Activated naive CD8-positive, alpha-beta T cell treated with anti-CD3 and anti-CD28 coated beads, Interleukin-2, amount 10 ng/mL, durations not matched to agents 7 days and 5 days (primary cell): Measurements from ENCODE around the gene TMEM190. TPM values are rescaled to one million over a fixed set of nuclear protein-coding genes. Genes with fewer than 3 reads are reported as not detected.
A peak's percentile ranks its signal among the peaks of the same experiment; 100 is the strongest.
"Not testable (repeated sequence)": the region's sequence is repeated elsewhere in the genome, so short reads cannot be mapped to it uniquely, and the experiment has no call there.

ENCODE experiments used
- ATAC-seq: fragments of 150-1000 bp; cut with Tn5 transposase; one replicate; pipeline ENCODE4 v1.10.0; 2021; ENCODE audit warnings: low read depth, moderate library complexity
- POLR2A ChIA-PET: fragments of 350-600 bp; sonication (Branson Sonifier 250); formaldehyde crosslinking; loops from one replicate; lab custom pipeline; 2021; ENCODE audit warnings: antibody characterized with exemption; lab: Charles Lee
- DNase-seq: peaks from one replicate; pipeline ENCODE4 v3.0.0; 2021
- H3K27ac Mint-ChIP-seq: one replicate; pipeline ENCODE4 v1.8.0; 2022; ENCODE audit warnings: mild to moderate bottlenecking, mixed read lengths
- H3K27me3 Mint-ChIP-seq: one replicate; pipeline ENCODE4 v1.8.0; 2022; ENCODE audit warnings: mild to moderate bottlenecking, moderate library complexity, mixed read lengths
- H3K36me3 Mint-ChIP-seq: one replicate; pipeline ENCODE4 v1.8.0; 2021; ENCODE audit warnings: mild to moderate bottlenecking, mixed read lengths
- H3K4me1 Mint-ChIP-seq: one replicate; pipeline ENCODE4 v1.8.0; 2021; ENCODE audit warnings: mixed read lengths
- H3K4me3 Mint-ChIP-seq: one replicate; pipeline ENCODE4 v1.8.0; 2022; ENCODE audit warnings: mild to moderate bottlenecking, moderate library complexity, mixed read lengths
- H3K9me3 Mint-ChIP-seq: one replicate; pipeline ENCODE4 v1.8.0; 2021; ENCODE audit warnings: mixed read lengths
- total RNA-seq, 2 experiments: library from RNA; stranded (reverse); gene quantifications; one replicate each; pipeline ENCODE4 v1.2.3, GENCODE V29; 2021

Gene TMEM190
- total RNA-seq, 2 experiments from 2014 or later, result not detected

DNA sequence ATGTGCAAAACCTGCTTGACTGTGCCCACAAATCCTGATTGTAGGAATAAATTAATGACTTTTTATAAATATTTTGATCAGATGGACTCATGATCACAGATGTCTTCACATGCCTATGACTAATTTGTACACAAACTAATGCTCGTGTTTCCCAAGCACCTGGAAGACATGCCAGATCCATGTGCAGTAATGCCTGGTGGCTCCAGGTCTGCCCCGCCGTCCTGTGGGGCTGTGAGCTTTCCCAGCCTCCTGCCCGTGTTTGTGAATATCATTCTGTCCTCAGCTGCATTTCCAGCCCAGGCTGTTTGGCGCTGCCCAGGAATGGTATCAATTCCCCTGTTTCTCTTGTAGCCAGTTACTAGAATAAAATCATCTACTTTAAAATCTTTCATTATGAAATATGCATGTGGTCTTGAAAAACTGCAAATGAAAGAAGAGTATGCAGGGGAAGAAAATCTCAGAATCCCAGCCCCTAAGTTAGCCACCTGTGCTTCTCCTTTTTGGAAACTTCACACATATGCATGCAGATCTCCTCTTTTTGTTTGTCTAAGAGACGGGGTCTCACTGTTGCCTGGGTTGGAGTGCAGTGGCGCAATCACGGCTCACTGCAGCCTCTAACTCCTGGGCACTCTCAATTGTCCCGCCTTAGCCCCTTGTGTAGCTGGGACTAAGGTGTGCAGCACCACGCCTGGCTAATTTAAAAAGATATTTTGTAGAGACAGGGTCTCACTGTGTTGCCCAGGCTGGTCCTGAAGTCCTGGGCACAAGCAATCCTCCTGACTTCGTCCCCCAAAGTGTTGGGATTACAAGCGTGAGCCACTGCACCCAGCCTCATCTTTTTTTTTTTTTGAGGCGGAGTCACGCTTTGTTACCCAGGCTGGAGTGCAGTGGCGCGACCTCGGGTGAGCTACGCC is 15.3 kb downstream of the TMEM190 start:
- peaks cover 21% of the 10 kb centered on the region for H3K36me3 Mint-ChIP-seq
- H3K4me3 Mint-ChIP-seq, result no peak overlapping the region
- ATAC-seq (no peak), DNase-seq (no peak)
- H3K4me1 Mint-ChIP-seq, result peaks cover 24% of the 10 kb centered on the region
- H3K27me3 Mint-ChIP-seq, result no peaks in the 10 kb centered on the region
- H3K27ac Mint-ChIP-seq, result peak overlapping the region; percentile 22
- no peaks in the 10 kb centered on the region for H3K9me3 Mint-ChIP-seq
- POLR2A ChIA-PET, result interaction anchor here (0.7 to 11.0 kb wide), 2 partner anchors 12 to 112 kb away, joined by 4 to 211 read pairs; partner anchors contain the start of gene UBE2S

DNA sequence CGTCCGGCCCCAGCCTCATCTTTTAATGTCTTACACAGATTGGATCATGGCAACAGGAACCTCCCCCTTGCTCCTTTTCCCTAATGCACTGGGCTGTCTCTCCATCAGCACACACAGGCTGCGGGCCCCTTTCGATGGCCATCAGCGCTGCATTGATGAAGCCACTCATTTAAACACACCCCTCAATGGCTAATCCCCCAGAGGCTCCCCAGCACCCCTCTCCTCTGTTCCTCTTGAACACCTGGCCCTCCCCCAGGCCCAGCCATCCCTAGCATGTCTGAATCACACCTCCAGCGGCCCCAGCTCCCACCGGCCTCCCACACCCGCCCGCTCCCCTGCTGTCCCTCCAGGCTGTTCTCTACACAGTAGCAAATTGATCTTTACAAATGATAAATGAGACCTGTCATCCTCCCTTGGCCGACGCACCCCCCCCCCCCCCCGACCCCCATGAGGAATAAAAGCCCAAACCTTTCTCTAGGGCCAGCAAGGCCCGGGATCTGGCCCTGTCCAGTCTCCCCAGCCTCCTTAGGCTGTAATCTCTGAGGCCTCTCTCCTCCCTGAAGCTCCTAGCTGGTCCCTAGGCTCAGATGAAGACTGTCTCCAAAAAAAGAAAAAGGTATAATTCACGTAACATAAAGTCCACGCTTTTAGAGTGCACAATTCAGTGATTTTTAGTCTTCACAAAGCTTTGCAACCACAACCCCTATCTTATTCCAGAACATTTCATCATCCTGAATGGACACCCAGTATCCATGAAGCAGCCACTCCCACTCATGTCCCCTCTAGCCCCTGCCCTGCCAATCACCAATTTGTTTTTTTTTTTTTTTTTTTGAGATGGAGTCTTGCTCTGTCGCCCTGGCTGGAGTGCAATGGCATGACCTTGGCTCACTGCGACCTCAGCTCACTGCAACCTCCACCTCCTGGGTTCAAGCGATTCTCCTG is 16.5 kb downstream of the TMEM190 start:
- peaks cover 16% of the 10 kb centered on the region for H3K4me1 Mint-ChIP-seq
- no peak overlapping the region for H3K27ac Mint-ChIP-seq
- peaks cover 10% of the 10 kb centered on the region for H3K36me3 Mint-ChIP-seq
- DNase-seq (no peak), ATAC-seq (no peak)
- POLR2A ChIA-PET, result interaction anchor here (0.5 to 11.0 kb wide), 4 partner anchors 9 to 111 kb away, joined by 3 to 211 read pairs (median 4); partner anchors contain the start of genes TMEM238 and UBE2S
- H3K27me3 Mint-ChIP-seq, result no peaks in the 10 kb centered on the region
- no peaks in the 10 kb centered on the region for H3K9me3 Mint-ChIP-seq
- no peak overlapping the region for H3K4me3 Mint-ChIP-seq

DNA sequence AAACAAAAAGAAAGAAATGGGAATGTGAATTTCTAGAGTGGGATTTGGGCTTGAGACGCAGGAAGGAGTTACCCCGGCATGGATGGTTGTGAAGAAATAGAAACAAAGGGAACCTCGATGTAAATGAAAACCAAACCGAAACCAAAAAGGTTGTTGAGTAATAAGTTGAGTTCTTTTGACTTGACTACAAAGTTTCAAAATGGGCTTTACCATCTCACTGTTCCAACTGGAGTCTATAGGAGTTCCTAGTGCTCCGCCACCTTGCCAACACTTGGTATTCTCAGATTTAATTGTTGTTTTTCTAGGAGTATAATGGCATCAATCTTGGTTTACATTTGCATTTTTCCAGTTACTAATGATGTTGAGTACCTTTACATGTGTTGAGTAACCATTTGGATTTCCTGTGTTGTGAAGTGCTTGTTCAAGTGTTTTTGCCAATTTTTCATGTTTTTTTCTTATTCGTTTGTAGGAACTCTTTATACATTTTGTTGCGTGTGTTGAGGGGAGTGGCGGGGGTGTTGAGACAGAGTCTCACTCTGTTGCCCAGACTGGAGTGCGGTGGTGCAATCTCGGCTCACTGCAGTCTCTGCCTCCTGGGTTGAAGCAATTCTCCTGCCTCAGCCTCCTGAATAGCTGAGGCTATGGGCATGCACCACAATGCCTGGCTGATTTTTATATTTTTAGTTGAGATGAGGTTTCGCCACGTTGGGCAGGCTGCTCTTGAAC is 21.7 kb downstream of the TMEM190 start:
- POLR2A ChIA-PET, result interaction anchor here (1.0 to 12.9 kb wide), 5 partner anchors 7 to 59 kb away, joined by 4 to 211 read pairs (median 9); partner anchors contain the start of genes KMT5C, RPL28, TMEM238 and UBE2S
- Mint-ChIP-seq H3K36me3 (peaks cover 17% of the 10 kb centered on the region), H3K4me3 (no peak overlapping the region), H3K27me3 (no peaks in the 10 kb centered on the region), H3K4me1 (peaks cover 14% of the 10 kb centered on the region), H3K27ac (peak overlapping the region; percentile 37), H3K9me3 (no peaks in the 10 kb centered on the region)
- DNase-seq (no peak), ATAC-seq (no peak)

DNA sequence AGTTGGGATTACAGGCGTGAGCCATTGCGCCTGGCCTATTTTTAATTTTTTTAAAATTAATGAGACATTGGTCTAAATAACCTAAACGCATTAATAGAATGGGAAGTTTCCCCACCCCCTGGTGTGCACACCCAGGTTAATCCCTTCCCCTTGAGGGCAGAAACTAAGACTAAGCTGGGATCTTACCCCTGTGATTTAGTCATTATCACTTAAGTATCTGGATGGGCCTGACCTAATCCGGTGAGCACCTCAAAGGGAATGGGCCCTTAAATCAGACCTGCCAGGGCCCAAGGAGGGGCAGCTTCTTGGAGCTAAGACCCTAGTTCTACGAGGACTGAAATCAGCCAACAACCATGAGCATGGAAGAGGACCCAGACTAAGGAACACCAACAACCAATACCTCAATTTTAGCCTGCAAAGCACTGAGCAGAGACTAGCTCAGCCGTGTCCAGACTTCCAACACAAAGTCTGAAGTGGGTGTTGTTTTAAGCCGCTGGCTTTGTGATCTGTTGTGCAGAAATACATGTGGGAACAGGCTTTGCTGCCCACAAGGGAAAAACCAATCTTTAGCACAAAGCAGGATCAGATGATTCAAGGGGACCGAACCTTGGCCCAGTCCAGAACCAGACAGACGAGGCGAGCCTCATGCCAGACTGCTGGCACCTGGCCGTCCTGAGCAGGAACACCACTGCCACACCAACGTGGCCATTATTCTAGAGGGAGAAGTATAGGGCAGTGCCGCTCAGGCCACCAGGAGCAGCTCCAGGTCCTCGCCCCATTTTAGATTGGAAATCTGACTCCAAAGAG is 23.9 kb downstream of the TMEM190 start:
- Mint-ChIP-seq H3K27ac (peak overlapping the region; percentile 54), H3K4me3 (no peak overlapping the region), H3K9me3 (no peaks in the 10 kb centered on the region), H3K36me3 (peaks cover 26% of the 10 kb centered on the region), H3K4me1 (peaks cover 23% of the 10 kb centered on the region), H3K27me3 (no peaks in the 10 kb centered on the region)
- ATAC-seq (no peak), DNase-seq (no peak)
- POLR2A ChIA-PET, result interaction anchor here (1.5 to 12.9 kb wide), 3 partner anchors 8 to 17 kb away, joined by 9 to 211 read pairs (median 10); partner anchors contain the start of genes RPL28 and TMEM238

DNA sequence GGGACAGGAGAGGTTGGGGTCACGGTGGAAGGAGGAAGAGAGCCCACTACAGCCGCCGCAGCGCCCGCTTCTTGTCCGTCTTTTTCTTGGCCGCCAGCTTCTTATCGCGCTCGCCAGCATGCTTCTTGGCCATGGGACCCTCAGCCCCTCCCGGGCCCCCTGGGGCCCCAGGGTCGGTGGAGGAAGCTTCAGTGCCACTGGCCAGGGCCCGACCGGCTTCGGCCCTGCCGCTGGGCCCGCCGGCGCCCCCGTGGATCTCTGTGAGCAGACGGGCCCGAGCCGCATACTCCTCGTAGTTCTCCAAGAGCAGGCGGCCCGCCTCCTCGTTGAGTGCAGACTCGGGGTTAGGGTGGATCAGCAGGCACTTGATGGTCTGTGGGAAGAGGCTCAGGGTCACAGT is 24.8 kb downstream of the TMEM190 start:
- POLR2A ChIA-PET, result interaction anchor here (12.9 kb wide), 1 partner anchor 10 kb away, joined by 211 read pairs; the partner anchor contains the start of gene RPL28
- DNase-seq, H3K27ac Mint-ChIP-seq, H3K9me3 Mint-ChIP-seq, ATAC-seq, H3K4me3 Mint-ChIP-seq, H3K27me3 Mint-ChIP-seq: not testable (repeated sequence)
- Mint-ChIP-seq H3K36me3 (peaks cover 36% of the 10 kb centered on the region), H3K4me1 (peaks cover 32% of the 10 kb centered on the region)

DNA sequence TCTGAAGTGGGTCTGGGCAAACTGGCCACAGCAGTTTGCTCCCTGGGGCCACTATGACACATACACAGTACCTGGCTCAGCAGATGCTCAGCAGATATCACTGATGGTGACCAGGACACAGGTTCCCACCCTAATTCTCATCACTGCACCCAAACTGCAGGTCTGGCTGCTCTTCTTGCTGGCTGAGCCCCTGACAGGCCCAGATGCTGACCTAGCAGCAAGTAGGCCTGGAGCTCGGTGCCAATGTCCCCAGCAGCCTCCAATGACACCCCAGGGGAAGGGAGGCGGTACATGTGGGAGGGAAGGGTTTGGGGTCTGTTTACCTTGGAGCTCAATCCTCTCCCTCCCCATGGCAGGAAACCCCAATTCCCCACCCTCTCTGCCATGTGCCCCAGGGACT is 25.9 kb downstream of the TMEM190 start:
- no peaks in the 10 kb centered on the region for H3K9me3 Mint-ChIP-seq
- H3K27me3 Mint-ChIP-seq, result no peaks in the 10 kb centered on the region
- peaks cover 35% of the 10 kb centered on the region for H3K4me1 Mint-ChIP-seq
- POLR2A ChIA-PET, result interaction anchor here (2.1 to 12.9 kb wide), 2 partner anchors 12 to 19 kb away, joined by 7 to 211 read pairs; partner anchors contain the start of genes RPL28 and TMEM238
- peaks cover 42% of the 10 kb centered on the region for H3K36me3 Mint-ChIP-seq
- no peak for ATAC-seq
- DNase-seq, result no peak
- H3K27ac Mint-ChIP-seq, result no peak overlapping the region
- no peak overlapping the region for H3K4me3 Mint-ChIP-seq

DNA sequence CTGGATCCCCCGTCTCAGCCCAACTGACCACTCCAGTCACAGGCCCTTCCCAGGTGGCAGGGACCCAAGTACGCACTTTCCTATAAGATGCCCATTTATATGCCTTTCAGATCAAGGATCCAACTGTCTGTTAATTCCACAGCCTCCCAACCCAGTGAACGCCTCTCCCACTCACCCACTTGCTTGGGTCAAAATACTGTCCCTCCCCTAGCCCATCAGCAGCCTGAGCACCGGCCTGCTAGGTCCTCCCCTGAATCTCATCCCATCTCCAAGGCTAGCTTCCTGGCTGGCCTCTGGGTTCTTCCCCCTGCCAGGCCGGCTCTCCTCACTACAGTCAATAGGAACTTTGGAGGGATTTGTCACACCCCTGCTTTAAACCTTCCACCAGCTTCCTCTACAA is 29.0 kb downstream of the TMEM190 start:
- H3K27me3 Mint-ChIP-seq, result no peaks in the 10 kb centered on the region
- H3K36me3 Mint-ChIP-seq, result peaks cover 48% of the 10 kb centered on the region
- H3K27ac Mint-ChIP-seq, result peak overlapping the region; percentile 99
- DNase-seq (no peak), ATAC-seq (no peak)
- peaks cover 36% of the 10 kb centered on the region for H3K4me1 Mint-ChIP-seq
- peak overlapping the region; percentile 95 for H3K4me3 Mint-ChIP-seq
- peaks cover 11% of the 10 kb centered on the region for H3K9me3 Mint-ChIP-seq
- POLR2A ChIA-PET, result interaction anchor here (1.5 to 12.9 kb wide), 5 partner anchors 15 to 151 kb away, joined by 3 to 211 read pairs (median 43); partner anchors contain the start of genes RPL28 and TMEM238

DNA sequence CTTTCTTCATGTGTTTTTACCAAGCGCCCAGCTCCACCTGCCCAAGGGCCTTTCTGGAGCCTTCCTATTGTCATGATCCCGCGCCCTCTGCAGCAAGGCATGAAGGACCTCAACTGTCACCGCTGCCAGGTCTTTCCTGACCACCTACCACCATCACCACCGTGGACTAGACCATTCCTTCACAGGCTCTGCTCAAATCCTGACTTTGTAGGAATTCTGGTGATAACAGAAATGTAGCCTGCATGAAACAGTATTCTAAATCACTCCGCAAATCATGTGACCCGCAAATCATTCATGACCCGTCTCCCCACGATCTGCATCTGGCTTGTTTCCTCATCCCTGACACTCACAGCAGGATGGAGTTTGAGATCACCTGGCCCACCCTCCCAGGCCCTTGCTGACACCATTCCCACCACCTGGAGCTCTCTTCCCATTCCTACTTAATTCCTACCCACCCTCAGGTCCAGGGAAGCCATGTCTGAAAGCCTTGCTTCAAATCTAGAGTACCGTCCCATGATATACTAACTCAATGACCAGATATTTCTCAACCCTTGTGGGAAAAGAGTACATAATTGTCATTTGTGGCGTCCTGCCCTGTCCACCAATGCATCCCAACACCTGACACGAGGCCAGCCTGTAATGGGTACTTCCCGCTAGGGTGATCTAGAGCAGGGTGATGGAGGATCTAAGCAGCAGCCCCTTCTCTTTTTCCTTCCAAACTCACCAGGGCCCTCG is 29.6 kb downstream of the TMEM190 start:
- Mint-ChIP-seq H3K27me3 (no peaks in the 10 kb centered on the region), H3K36me3 (peaks cover 46% of the 10 kb centered on the region), H3K4me3 (peak overlapping the region; percentile 95), H3K4me1 (peaks cover 36% of the 10 kb centered on the region), H3K27ac (peak overlapping the region; percentile 99), H3K9me3 (peaks cover 12% of the 10 kb centered on the region)
- no peak for ATAC-seq
- POLR2A ChIA-PET, result interaction anchor here (1.0 to 12.9 kb wide), 9 partner anchors 15 to 151 kb away, joined by 3 to 211 read pairs (median 11); partner anchors contain the start of genes NAT14, RPL28, TMEM238 and ZNF628
- no peak for DNase-seq

DNA sequence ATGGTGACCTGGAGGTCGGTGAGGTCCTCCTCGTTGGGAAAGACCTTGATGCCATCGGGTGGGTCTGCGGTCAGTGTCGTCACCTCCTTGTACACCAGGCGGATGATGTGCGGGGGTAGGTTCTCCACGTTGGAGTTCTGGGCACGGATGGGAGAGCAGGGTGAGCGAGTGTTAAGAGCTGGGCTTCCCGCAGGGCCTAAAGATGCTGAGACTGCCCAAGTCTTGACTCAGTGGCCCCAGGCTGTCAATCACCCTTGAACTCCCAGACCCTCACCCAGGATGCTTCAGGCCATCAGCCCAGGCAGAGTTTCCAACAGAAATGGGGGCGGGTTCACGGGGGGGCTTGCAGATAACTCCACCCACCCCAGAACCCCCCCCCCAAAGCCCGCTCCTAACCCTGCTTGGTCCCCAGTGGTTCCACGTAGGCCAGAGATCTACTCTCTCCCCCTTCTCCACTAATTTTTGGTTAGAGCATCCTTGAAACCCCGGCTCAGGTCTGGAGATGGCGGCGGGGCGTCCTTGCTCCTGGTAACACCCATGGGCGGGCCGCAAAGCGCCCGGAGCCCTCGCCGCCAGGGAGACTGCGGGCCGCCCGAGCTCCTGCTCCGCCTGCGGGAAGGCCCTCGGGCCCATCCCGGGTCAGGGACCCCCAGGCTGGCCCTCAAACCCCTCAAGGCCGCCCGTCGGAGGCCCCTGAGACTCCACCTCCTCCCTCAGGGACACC is 30.4 kb downstream of the TMEM190 start:
- POLR2A ChIA-PET, result interaction anchor here (0.6 to 12.9 kb wide), 31 partner anchors 8 to 290 kb away, joined by 3 to 211 read pairs (median 5); partner anchors contain the start of genes DNAAF3, FIZ1, HSPBP1 and ISOC2
- ATAC-seq, result peak; percentile 2
- Mint-ChIP-seq H3K4me3 (peak overlapping the region; percentile 95), H3K27ac (peak overlapping the region; percentile 99), H3K36me3 (peaks cover 43% of the 10 kb centered on the region), H3K27me3 (no peaks in the 10 kb centered on the region), H3K9me3 (peaks cover 12% of the 10 kb centered on the region), H3K4me1 (peaks cover 33% of the 10 kb centered on the region)
- DNase-seq, result no peak

DNA sequence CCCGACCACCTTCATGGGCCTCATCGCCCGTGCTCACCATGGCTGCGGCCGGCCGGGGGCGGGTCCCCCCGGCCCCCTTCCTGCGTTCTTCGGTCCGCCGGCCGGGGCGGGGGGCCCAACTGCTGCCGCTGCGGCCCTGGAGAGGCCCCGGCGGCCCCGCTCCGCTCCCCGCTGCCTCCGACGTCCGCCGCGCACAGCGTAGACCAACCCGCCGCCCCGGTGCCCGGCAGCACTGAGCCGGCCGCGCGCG is 30.8 kb downstream of the TMEM190 start, which contains the start of gene UBE2S:
Gene UBE2S (minus strand): TSS at position 239 of the 250 bp plus-strand sequence. CDS start 199 bp downstream, at position 40.
- not testable (repeated sequence) for DNase-seq, H3K27me3 Mint-ChIP-seq
- POLR2A ChIA-PET, result interaction anchor here (0.6 to 12.9 kb wide), 34 partner anchors 8 to 1270 kb away, joined by 3 to 211 read pairs (median 4); partner anchors contain the start of genes DNAAF3, FIZ1, HSPBP1 and ISOC2
- peak within 1 kb of the TSS; percentile 95 for H3K4me3 Mint-ChIP-seq
- H3K36me3 Mint-ChIP-seq, result peaks cover 40% of the 10 kb centered on the region
- peaks cover 12% of the 10 kb centered on the region for H3K9me3 Mint-ChIP-seq
- ATAC-seq, result peak; percentile 69
- peaks cover 33% of the 10 kb centered on the region for H3K4me1 Mint-ChIP-seq
- peak within 1 kb of the TSS; percentile 99 for H3K27ac Mint-ChIP-seq
